OCI-M2 (cell line): ENCODE measurements around the gene WASHC3.

ENCODE experiments used
- DNase-seq: peaks from one replicate; lab custom pipeline; 2025; ENCODE audit not compliant: unreplicated experiment; lab: John Stamatoyannopoulos, UW

The WASHC3 gene

DNA sequence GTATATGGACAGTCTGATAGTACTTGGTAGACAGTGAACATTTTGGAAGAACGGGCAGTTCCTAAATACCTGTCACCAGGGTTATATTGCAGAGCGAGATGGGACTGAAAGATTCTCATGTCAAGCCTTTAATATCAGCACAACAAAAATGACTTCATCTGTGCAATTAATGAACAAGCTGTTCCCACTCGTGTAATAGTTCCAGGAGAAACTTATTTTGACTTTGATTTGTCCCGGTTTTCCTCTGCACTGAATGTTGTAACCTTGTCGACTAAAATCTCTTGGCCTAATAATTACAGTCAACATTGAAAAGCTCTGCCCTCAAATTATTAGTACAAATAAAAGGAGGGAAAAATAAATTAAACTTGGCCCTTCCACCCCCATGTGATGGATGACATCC lies 79.5 kb downstream of the WASHC3 start:
- no peak for DNase-seq

DNA sequence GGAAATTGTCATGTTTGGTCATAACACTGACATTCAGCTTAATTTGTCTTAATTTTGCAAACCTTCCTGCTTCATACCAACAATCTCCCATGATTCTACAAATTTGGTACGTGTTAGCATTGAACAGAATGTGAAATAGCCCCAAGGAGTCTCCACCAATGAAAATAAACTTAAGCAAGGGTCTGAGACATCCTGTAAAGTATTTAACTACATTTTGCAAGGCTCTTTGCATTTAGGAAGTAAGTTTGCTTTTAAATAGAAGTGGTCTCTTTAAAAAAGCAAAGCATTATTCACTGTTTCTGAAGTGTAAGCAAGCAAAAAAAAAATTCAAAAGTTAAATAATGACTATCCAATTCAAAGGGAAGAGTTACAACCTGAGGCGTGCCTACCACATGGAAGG lies 79.9 kb downstream of the WASHC3 start:
- DNase-seq, result no peak

DNA sequence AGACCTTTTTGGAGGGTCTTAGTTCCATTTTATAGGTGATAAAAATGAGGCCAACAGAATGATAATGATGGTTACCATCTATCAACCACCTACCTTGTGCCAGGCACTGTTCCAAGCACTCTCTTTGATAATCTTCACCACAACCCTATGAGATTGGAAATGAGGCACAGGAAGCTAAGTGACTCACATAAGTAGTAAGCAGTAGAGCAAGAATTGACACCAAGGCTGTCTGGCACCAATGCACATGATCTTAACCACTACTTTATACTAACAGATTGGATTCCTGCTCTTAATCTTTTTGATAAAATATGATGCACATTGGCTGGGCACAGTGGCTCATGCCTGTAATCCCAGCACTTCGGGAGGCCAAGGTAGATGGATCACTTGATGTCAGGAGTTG lies 93.0 kb downstream of the WASHC3 start:
- no peak for DNase-seq

DNA sequence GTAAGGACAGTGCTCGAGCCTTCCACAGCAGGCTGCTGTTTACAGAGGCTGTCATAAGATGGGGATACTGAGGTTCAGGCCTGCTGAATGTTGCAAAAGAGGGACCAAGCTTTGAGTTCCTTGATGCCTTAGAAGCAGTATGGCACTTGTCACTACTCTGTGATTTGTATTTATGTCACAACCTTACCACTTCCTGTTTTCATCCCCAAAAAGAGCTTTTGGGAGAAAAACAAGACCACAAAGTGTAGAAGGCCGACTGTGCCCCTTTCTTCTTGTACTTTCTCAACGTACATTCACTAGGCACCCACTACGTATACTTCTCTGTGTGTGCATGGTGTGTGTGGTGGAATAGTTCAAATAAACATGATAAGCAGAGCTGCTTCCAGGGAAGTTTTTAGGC lies 94.3 kb downstream of the WASHC3 start:
- no peak for DNase-seq

DNA sequence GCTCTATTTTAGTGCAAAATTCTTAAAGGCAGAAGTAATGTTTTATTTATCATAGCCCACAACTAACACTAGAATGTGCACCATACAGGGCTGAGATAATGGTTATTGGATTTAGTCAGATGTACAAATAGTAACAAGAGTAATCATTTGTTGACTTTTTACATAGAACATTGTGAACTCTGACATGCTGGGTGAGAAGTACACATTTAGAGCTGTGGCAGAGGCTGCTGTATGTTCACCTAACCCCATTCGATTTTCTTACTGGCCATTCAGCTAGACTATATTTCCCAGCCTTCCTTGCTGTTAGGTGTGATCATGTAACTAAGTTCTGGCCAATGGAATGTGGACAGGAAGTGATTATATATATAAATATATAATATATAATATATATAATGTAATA lies 95.3 kb downstream of the WASHC3 start:
- no peak for DNase-seq

DNA sequence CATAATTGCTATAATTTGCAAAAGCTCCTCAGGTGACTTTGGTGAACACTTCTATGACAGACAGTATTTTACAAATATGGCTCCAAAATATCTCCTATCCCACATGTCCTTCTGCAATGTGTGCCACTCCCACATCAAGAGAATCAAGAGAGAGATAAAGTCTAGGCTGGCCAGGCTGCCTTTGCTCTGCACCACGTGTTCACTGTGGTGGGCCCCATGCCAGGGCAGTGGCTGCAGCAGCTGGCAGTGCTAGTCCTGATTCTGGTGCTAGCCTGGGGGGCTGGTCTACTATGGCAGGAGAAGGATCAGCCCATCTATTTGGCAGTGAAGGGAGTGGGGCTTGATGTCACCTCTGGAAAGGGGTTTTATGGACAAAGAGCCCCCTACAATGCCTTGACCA lies 98.1 kb downstream of the WASHC3 start:
- DNase-seq, result no peak
